HCEC 1CT (cell line): ENCODE measurements around the gene RDM1.

Experiments used
- DNase-seq: peaks from one replicate; pipeline ENCODE4 v3.0.0-alpha.2; 2017

Gene RDM1

GRCh38 chr17:35931794-35932425 lies 1.3 kb upstream of the RDM1 start:
- no peak for DNase-seq

DNA sequence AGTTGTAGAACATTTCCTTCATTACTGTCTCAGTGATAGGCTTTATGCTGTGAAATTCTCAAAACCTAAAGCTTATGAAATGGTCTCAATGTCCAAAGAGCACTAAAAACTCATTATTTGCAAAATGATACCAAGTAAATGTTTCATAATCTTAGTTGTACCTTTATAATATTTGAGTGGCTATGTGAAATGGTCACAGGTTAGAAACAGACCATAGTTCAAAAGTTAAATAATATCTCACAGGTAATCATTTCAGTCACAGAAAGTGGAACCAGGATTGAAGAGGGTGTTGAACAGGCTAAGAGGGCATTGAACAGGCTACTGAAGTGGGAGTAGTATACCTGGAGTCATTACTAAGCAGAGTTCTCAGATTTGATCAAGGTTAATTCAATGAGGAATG lies 2.9 kb downstream of the RDM1 start:
- DNase-seq = no peak

GRCh38 chr17:35923609-35924114 lies 6.9 kb downstream of the RDM1 start:
- DNase-seq = no peak

- no peak for DNase-seq
These were observed 10.3 kb downstream of the RDM1 start for GRCh38 chr17:35920229-35920628.

DNA sequence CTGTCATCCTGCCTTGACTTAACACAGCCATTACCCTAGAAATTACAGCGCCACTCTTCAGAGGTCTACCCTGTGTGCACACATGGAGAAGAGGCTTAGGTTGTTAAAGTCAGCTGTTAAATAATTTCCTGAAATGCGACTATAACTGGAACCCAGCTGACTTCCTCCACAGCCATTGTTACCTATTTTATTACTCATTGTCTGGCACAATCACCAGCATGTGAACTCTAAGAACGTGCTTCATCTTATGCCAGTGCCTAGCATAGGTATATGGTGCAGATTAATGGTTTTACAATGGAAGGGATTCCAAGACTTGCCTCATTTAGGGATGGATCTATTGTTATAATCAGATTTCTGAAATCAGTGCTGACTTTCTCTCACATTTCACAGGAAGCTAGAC lies 11.9 kb downstream of the RDM1 start:
- no peak for DNase-seq

GRCh38 chr17:35917519-35918213 lies 12.9 kb downstream of the RDM1 start:
- DNase-seq = no peak

DNA sequence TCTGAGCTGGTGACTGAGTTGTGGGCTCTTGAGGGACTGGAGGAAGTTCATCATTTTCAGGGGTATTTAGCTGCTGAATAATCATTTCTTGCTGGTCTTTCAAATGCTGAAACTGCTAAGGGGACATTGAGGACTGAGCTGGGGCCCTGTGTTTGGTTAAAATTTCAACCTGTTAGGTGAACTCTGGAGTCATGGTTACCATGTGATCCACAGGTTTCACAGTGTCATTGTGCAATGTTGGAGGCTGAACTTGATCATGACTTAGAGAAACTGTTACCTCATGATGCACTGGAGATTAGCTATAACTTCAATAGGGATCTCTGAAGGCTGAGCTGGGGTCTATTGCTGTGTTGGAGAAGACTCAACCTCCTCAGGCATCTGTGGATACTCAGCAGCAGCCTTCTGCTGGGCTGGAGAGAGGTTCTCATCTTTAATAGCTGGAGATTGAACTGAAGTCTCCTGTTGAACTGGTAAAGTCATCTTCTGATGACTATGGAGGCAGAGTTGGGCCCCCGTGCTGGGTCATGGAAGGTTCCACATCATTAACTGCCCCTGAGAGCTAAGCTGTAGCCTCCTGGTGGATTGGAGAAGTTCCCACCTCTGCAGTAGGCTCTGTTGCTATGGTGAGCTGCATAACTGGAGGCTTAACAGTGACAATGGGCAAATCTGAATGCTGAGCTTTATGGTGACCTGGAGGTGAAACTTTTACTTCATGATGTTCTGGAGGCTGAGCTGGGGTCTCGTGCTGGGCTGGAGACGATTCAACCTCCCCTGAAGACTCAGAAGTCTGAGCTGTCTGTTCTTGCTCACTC lies 15.2 kb downstream of the RDM1 start:
- no peak for DNase-seq

- no peak for DNase-seq
These were observed 16.2 kb downstream of the RDM1 start for GRCh38 chr17:35914354-35914753.

GRCh38 chr17:35913609-35914008 lies 17.0 kb downstream of the RDM1 start:
- DNase-seq = no peak

DNA sequence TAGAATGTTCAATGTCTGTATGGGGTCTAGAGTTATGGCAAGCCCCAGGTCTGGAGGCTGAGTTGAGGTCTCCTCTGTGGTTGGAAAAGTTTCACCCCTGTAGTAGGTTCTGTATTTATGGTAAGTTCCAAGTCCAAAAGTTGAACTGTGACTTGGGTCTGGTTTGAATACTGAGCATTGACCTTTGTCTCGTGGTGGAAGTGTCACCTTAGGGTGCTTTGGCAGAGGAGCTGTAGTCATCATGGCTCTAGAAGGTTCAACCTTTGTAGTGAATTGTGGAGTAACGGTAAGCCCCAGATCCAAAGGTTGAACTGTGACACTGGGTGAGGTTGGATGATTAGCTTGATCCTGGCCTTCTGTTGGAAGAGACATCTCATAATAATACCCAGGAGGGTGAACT lies 17.6 kb downstream of the RDM1 start:
- DNase-seq = no peak

DNA sequence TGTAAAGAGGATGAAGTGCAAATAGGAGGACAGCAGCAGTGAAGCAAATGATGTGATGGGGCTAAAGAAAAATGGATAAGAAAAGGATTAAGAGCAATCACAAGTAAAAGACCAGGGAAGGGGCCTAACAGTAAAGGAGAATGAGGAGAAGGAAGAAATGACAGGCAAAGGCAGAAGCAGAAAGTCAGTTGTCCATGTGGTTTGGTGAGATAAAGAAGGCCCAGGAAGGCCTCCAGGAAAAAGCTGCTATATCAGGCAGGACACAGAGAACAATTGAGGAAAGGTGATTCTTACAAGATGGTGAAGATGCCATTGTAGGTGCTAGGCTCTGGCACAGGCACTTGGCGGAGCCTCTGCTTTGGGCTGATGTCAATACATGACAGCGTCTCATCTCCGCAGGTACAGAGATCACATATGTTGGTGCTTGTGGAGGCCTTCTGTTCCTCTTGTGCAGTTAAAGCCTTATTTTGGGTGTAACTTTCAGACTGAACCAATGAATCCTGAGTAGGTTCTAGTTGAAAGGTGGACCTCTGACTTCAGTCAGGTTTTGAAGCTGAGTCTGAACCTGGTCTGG lies 18.1 kb downstream of the RDM1 start:
- no peak for DNase-seq

GRCh38 chr17:35909408-35909807 lies 21.2 kb downstream of the RDM1 start:
- no peak for DNase-seq

- DNase-seq = no peak
These were observed 22.9 kb downstream of the RDM1 start for GRCh38 chr17:35907691-35908090.

- DNase-seq = no peak
These were observed 23.5 kb downstream of the RDM1 start for GRCh38 chr17:35906926-35907637.

GRCh38 chr17:35906191-35906925 lies 24.2 kb downstream of the RDM1 start:
- DNase-seq = no peak

- no peak for DNase-seq
These were observed 27.1 kb downstream of the RDM1 start for GRCh38 chr17:35903451-35903850.

- DNase-seq = no peak
These were observed 28.9 kb downstream of the RDM1 start for GRCh38 chr17:35901631-35902175.

GRCh38 chr17:35900708-35901480 lies 29.7 kb downstream of the RDM1 start:
- no peak for DNase-seq

- no peak for DNase-seq
These were observed 30.3 kb downstream of the RDM1 start for GRCh38 chr17:35900280-35900679.

DNA sequence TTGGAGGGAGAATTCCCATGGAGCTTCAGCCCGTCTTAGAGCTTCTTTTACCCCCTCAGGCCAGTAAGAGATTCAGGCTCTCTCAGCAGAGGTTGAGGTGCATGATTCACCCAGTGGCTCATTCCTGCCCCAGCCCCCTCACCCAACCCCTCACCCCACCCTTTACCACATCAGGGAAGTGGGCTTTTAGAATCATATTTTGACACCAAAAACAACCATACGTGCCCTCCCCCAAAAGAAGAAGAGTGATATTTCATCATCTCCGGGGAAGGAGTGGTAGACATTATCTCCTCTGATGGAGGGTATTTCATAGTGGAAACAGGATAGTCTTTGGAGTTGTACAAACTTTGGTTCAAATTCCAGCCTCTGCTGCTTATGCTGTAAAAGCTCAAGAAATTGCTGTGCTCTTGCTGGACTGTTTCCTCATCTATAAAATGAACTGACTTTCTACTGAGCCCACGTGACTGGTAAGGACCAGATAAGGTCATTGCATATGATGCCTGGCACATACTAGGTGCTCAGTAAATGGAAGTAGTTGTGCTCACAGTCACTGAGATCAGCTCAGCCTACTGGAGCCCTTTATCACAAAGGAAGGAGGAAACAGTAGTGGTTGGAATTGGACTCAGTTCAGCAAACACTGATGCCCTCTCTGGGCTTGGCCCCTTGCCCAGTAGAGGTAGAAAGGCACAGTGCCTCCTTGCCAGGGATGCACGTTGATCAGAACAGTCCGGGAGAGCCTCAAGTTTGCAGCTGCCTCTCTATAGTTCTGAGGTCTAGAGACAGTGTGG lies 32.1 kb downstream of the RDM1 start:
- DNase-seq = no peak
